Left kidney (tissue), 2 donors: ENCODE measurements around the gene TM7SF2. TPM values are rescaled to one million over a fixed set of nuclear protein-coding genes. Genes with fewer than 3 reads are reported as not detected.
"Not testable (repeated sequence)": the region's sequence is repeated elsewhere in the genome, so short reads cannot be mapped to it uniquely, and the experiment has no call there.

Experiments
- DNase-seq: peaks from one replicate; pipeline ENCODE4 v3.0.0-alpha.2; 2013
- polyA plus RNA-seq: library from polyadenylated mRNA; unstranded; fragments of 120-200 nt; gene quantifications from one replicate; pipeline ENCODE4 v1.2.1, GENCODE V29; 2013; ENCODE audit not compliant: insufficient read length

Gene TM7SF2
- polyA plus RNA-seq, 1 donor = 63.8 TPM

- no peak for DNase-seq
These were observed 1.7 kb downstream of the TM7SF2 start for GRCh38 chr11:65113361-65113756.

GRCh38 chr11:65113839-65114238 lies 2.2 kb downstream of the TM7SF2 start:
- DNase-seq = no peak

- no peak for DNase-seq
These were observed 3.0 kb downstream of the TM7SF2 start for GRCh38 chr11:65114538-65115171.

- DNase-seq = no peak
These were observed 3.9 kb downstream of the TM7SF2 start for GRCh38 chr11:65115361-65116082.

GRCh38 chr11:65116370-65117205 lies 4.9 kb downstream of the TM7SF2 start:
- DNase-seq = no peak

GRCh38 chr11:65117206-65118096 lies 5.8 kb downstream of the TM7SF2 start, which contains the start of gene ZNHIT2:
Gene ZNHIT2, minus strand, starts transcription at chr11:65117701. Its CDS starts 48 bp downstream, at chr11:65117653.
- DNase-seq = peak; percentile 98

GRCh38 chr11:65118097-65118837 lies 6.6 kb downstream of the TM7SF2 start:
- no peak for DNase-seq

- DNase-seq = not testable (repeated sequence)
These were observed 7.4 kb downstream of the TM7SF2 start for GRCh38 chr11:65118891-65119669.

GRCh38 chr11:65119670-65119995 lies 8.0 kb downstream of the TM7SF2 start:
- no peak for DNase-seq

- no peak for DNase-seq
These were observed 9.2 kb downstream of the TM7SF2 start for GRCh38 chr11:65120831-65121230.

- DNase-seq = no peak
These were observed 9.8 kb downstream of the TM7SF2 start for GRCh38 chr11:65121447-65121864.

GRCh38 chr11:65121865-65122696 lies 10.4 kb downstream of the TM7SF2 start, which contains the start of the genes FAU and MRPL49:
Gene FAU, minus strand, starts transcription at chr11:65122134. Its CDS starts 321 bp downstream, at chr11:65121813.
Gene MRPL49, plus strand, starts transcription at chr11:65122321. Its CDS starts 26 bp downstream, at chr11:65122347.
- DNase-seq = peak; percentile 95

- no peak for DNase-seq
These were observed 13.0 kb downstream of the TM7SF2 start for GRCh38 chr11:65124480-65125196.

GRCh38 chr11:65125197-65126056 lies 13.8 kb downstream of the TM7SF2 start:
- no peak for DNase-seq

- no peak for DNase-seq
These were observed 15.1 kb downstream of the TM7SF2 start for GRCh38 chr11:65126624-65127274.

GRCh38 chr11:65127473-65128181 lies 16.0 kb downstream of the TM7SF2 start:
- no peak for DNase-seq
